Measurements from ENCODE around the gene INPP5A.
"Not testable (repeated sequence)": the region's sequence is repeated elsewhere in the genome, so short reads cannot be mapped to it uniquely, and the experiment has no call there.

Gene INPP5A

GRCh38 chr10:132595021-132595420 is 57.4 kb downstream of the INPP5A start:
- no peak overlapping the region for H3K27ac ChIP-seq
- TF ChIP-seq ZFX (IDR thresholded peaks at IDR 0.05) (no peak), CTCF (conservative IDR thresholded peaks at IDR 0.05) (no peak)

- TF ChIP-seq ZFX (IDR thresholded peaks at IDR 0.05) (no peak), CTCF (conservative IDR thresholded peaks at IDR 0.05) (no peak)
- peak overlapping the region; percentile 29 for H3K27ac ChIP-seq
Measured at GRCh38 chr10:132595854-132596253, 58.3 kb downstream of the INPP5A start.

GRCh38 chr10:132596742-132597279 is 59.2 kb downstream of the INPP5A start:
- TF ChIP-seq CTCF (conservative IDR thresholded peaks at IDR 0.05) (no peak), ZFX (IDR thresholded peaks at IDR 0.05) (no peak)
- peak overlapping the region; percentile 29 for H3K27ac ChIP-seq

- H3K27ac ChIP-seq, result no peak overlapping the region
- TF ChIP-seq CTCF (conservative IDR thresholded peaks at IDR 0.05), result no peak
- no peak for TF ChIP-seq ZFX (IDR thresholded peaks at IDR 0.05)
Measured at GRCh38 chr10:132597654-132598053, 60.1 kb downstream of the INPP5A start.

GRCh38 chr10:132599023-132599618 is 61.5 kb downstream of the INPP5A start:
- not testable (repeated sequence) for H3K27ac ChIP-seq

GRCh38 chr10:132599732-132600131 is 62.1 kb downstream of the INPP5A start:
- no peak overlapping the region for H3K27ac ChIP-seq
- no peak for TF ChIP-seq ZFX (IDR thresholded peaks at IDR 0.05)
- no peak for TF ChIP-seq CTCF (conservative IDR thresholded peaks at IDR 0.05)

GRCh38 chr10:132600416-132600815 is 62.8 kb downstream of the INPP5A start:
- no peak overlapping the region for H3K27ac ChIP-seq
- TF ChIP-seq ZFX (IDR thresholded peaks at IDR 0.05), result no peak

- TF ChIP-seq ZFX (IDR thresholded peaks at IDR 0.05) (no peak), CTCF (conservative IDR thresholded peaks at IDR 0.05) (no peak)
Measured at GRCh38 chr10:132601567-132601966, 64.0 kb downstream of the INPP5A start.

More at GRCh38 chr10:132601567-132601966, 64.0 kb downstream of the INPP5A start:
- H3K27ac ChIP-seq, result no peak overlapping the region
